ENCODE measurements around the gene TMEM123.

TMEM123 gene, protein sequence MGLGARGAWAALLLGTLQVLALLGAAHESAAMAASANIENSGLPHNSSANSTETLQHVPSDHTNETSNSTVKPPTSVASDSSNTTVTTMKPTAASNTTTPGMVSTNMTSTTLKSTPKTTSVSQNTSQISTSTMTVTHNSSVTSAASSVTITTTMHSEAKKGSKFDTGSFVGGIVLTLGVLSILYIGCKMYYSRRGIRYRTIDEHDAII

DNA sequence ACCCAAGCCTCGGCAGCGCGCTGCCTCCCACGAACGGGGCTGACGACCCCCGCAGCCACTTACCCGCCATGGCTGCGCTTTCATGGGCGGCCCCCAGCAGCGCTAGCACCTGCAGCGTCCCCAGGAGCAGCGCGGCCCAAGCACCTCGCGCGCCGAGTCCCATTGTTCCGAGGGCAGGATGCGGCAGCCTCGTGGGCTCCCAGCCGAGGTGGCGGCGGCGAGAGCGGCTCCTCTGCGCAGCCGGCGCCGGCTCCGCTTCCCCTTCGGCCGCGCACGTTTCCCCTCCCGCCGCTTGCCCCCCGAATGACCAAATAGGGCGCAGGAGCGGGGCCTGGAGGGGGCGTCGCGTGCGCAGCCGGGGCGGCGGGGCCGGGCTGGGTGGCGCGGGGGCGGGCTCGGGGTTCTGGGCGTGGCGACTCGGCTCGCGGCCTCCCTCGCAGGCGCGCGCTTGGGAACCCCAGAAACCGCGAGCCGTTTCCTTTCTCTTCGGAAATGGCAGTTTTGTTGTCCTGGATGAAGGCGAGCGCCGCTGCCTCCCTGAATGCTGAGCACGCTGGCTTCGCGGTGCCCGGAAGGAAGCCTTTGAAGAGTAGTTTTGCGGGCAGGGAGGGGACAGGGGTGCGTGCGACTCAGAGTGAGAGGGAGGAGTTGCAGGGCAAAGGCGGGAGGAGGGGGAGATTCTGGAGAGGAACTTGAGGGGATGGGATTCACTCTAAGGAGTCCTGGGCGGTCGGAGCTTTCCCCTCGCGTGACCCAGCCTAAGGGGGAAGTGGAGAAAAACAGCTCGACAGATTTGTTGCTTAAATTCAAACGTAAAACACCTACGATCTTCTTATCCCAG lies at the start of gene TMEM123:
TMEM123 (minus strand) TSS at position 305 of the 841 bp plus-strand sequence; CDS start at position 163, 142 bp downstream.
- peak; percentile 92 for DNase-seq (ENCODE audit: low spot score)

DNA sequence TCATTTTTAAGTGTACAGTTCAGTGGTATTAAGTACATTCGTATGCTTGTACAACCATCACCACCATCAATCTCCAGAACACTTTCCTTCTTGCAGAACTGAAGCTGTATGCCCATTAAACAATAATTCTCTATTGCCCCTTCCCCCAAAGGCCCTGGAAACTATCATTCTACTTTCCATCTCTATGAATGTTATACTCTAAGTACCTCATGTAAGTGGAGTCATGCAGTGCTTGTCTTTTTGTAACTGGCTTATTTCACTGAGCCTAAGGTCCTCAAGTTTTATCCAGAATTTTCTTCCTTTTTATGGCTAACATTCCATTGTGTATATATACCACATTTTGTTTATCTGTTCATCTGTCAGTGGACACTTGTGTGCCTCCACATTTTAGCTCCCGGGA lies 48.3 kb upstream of the TMEM123 start:
- no peak for DNase-seq (ENCODE audit: low spot score)

DNA sequence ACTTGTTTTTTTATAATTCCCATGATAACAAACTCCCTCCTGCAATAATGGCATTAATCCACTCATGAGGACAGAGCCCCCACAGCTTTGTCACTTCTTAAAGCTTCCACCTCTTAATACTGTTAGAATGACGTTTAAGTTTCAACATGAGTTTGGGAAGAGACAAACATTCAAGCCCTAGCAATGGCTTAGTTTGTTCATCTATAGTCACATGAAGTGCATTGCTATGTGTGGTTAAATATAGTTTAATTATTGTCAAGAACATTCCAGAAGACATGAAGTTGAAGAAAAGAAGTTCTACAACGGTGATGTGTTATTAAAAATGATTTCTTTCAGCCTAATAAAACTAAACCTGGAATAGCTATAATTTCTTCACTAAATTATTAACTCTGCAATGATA lies 47.4 kb upstream of the TMEM123 start:
- no peak for DNase-seq (ENCODE audit: low spot score)

DNA sequence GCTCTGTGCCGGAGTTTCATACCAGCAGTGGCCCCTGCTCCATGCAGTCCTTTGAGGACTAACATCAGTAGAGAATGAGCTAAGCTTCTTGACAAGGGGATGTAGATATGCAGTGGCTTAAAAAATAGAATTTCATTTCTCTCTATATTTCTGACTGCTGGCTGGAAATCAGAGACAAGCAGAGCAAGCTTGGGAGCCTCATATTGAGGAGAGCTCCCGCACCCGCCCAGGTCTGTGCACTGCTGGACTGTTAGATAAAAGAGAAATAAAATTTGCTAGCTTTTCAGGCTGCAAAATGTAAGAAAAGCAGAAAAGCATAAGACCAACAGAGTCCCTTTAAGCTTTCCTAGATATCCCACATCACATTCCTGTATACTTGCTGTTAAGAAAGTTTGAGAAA lies 46.6 kb upstream of the TMEM123 start:
- DNase-seq (ENCODE audit: low spot score), result no peak

DNA sequence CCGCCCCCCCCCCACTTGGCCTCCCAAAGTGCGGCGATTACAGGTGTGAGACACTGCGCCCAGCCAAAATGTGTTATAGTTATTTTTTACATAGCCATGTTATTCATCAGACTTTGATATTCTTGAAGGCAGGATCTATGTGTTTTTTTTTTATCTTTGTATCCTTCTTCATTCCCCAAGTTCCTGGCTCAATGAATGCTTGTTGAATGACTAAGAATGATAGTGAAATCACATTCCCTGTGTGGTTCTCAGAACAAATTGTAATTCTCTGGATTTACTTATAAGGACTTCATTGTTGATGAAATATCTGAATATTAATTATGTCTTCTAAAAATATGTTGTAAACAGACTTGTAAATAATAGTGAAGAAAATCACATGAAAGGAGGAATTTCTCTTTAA lies 44.5 kb upstream of the TMEM123 start:
- peak; percentile 25 for DNase-seq (ENCODE audit: low spot score)

DNA sequence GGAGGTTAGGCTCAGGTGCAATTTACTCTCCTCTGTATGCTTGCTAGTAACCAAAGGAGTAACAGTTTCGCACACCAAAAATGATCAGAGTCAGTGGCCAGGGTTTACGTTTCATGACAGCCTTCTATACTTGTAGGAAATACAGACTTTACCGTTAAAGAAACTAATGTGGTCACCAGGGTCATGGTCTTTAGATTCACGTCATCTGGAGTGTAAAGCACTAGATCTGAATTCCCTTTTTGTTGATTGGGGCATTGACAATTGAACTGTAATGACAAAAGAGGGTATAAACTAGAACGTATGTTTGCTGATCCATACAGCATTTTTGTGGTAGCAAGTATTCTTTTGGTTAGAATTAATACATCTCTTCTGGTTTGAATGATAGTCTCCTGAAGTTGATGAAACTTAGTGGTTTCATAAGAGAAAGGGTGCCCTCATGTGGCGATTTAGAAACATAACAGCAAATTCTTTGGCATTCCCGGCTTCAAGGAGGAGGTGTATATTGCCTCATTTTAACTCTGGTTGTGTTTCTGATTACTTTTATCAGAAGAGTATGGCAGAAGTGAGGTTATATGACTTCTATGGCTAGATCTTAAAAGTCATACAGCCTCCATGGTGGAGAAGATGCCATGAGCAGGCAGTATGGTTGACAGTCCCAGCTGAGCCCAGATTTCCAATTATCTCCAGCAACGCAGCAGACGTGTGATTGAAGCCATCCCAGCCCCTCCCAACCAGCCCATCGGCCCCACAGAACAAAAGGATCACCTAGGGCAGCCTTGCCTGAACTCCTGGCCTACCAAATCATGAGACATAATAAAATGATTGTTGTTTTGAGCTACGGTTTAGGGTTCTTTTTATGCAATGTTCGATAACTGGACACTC lies 42.8 kb upstream of the TMEM123 start:
- peak; percentile 69 for DNase-seq (ENCODE audit: low spot score)

DNA sequence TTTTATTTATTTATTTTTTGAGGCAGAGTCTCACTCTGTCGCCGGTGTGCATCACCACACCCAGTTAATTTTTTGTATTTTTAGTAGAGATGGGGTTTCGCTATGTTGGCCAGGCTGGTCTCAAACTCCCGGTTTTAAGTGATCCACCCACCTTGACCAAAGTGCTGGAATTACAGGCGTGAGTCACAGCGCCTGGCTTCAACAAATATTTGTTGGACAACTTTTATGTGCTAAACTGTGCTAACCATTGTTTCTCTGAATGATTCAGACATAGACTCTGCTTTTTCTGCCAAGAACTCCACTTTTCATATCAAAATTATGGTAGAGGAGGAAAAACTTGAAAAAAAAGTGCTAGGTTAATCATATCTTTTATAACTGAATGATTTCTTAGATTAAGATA lies 41.7 kb upstream of the TMEM123 start:
- peak; percentile 15 for DNase-seq (ENCODE audit: low spot score)

DNA sequence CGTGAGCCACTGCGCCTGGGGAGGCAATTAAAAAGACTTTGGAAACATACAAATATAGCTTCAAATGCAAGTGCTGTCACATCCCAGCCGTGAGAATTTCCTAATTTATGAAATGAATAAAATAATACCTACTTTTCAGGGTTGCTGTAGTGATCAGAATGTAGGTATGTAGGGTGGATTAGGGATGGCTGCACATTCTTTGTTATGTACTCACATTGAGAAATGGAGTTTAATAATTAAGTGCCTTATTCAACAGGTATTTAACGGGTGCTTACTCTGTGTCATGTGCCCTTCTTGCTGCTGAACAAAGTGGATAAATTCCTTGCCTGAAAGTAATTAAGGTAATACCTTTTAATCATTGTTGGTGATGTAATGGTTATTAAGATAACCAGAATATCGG lies 41.0 kb upstream of the TMEM123 start:
- no peak for DNase-seq (ENCODE audit: low spot score)

DNA sequence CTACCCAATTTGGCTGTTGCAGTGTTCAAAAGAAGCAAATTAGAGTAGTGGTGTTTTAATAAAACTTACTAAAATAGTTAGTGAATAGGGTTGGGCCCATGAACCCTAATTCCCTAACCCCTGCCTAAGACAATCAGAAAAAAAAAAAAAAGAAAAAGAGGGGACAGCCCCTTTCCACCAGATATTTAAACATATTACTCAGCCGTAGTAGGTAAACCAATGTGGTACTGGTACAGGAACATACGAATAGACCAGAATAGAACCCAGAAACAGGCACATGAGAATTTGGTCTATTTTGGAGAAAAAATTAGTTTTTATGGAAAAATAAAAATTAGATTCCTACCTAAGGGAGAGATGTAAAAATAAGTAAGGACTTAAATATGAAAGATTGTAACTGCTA lies 39.4 kb upstream of the TMEM123 start:
- no peak for DNase-seq (ENCODE audit: low spot score)

DNA sequence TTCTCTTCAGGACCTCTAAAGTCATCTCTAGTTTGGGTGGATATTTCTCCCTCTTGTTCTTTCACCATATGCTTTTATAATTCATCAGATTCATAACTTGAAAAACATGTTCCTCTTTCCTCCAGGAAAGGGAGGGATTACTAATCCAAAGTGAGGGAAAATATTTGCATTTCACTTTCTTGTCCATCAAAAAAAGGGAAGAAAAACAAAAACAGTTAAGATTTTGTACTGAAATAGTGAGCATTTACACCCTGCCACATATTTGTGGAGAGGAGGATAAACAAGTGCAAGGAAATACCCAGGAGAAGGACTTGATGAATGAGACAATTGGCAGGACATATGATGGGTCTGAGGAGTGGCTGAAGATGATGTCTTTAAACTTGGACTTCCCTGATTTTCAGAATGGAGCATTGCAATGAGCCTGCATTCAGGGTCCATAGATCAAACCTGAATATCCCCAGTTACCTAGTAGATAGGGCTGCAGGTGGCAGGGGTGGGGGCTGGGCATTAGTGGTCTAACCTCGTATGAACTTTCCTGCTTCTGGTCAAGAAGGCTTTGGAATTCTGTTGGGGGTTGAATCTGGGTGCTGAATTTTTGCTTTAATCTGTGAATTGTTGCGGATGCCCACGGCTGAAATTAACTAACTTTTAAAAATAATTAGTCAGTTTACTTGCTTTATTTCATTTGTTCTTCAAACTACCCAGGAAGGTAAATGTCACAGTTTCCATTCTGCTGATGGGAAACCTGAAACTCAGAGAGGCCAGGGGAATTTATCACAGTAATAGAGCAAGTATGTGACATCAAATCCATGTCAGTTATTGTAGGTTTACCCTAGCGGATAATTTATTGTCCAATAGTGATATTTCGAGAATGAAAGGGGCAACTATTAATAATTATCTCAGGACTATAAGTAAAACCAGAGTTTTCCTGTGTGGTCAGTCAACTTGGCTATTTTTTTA lies 36.9 kb upstream of the TMEM123 start:
- DNase-seq (ENCODE audit: low spot score), result no peak

DNA sequence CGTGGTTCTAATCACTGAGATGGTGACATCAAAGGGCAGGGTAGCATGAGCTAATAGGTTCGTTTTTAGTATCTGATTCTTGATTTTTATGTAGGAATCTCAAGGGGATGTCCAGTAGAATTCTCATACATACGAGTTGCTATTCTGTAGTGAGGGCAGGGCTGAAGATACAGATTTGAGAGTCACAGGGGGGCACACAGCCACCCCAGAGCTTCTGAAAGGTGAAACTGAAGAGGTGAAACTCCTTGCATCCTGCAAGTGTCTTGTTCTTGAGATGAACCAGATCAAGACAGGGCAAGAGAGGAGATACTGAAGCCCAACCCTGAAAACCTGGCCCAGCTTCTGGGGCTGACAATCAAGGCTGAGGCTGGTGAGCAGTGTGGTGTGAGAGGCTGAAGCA lies 35.6 kb upstream of the TMEM123 start:
- DNase-seq (ENCODE audit: low spot score), result no peak

DNA sequence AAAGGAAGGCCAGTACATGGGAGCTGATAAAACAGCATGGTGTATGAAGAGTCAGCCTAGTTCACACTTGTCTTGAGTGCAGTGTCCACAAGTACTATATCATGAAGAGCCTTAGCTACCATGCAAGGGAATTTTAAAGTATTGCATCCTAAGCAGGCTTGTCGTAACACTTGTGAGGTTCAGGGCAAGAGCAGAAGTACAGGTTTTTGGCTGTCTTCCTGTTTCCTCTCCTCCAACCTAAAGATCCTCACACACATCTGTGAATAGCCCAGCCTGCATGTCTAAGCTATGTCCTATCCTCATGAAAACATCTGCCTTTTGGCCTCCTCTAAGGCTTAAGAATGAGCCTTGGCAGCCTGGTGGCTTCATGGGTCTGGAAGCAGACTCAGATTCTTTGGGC lies 34.6 kb upstream of the TMEM123 start:
- DNase-seq (ENCODE audit: low spot score), result no peak

DNA sequence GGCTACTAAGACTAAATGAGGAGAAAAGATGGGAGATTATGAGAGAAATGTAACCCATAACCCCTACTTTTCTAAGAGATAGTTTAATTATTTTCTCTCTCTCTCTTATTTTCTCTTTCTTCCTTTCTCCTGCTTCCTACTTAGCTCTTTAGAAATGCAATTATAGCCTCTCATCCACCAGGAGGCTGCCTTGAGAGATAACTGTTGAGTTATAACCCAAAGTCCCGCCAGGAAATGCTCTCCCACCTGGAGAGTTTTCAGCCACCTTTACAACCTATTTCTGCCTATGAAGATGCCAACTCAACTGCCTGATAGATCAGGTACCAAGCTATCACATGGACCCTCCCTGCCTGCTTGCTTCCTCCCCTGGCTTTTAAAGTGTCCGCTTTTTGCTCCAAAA lies 34.0 kb upstream of the TMEM123 start:
- DNase-seq (ENCODE audit: low spot score), result no peak

DNA sequence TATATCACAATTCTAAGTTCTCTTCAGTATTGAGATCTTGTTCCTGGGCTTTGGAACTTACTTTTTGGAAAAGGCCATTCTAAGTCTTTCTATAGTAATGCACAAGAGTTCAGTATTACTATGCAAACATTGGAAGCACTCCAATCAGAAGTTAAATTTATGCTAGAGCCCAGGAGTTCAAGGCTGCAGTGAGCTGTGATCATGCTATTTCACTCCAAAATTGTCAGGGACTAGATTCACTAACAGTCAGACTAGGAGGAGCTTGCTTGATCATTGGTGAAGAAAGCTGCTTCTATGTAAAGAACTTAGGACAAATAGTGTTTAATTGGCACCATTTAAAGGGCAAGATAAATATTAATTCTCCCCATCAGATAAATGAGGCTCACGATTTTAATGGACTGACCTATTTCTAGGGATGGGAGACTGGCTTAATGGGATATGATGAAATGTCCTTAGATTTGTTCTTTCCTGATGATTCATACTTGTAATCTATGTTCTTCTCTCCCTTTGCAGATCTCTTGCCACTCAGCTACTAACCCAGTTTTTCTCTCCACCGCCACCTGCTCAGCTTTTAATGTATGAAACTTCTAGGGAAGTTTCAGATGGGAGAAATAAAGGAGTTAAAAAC lies 32.6 kb upstream of the TMEM123 start:
- DNase-seq (ENCODE audit: low spot score), result no peak

DNA sequence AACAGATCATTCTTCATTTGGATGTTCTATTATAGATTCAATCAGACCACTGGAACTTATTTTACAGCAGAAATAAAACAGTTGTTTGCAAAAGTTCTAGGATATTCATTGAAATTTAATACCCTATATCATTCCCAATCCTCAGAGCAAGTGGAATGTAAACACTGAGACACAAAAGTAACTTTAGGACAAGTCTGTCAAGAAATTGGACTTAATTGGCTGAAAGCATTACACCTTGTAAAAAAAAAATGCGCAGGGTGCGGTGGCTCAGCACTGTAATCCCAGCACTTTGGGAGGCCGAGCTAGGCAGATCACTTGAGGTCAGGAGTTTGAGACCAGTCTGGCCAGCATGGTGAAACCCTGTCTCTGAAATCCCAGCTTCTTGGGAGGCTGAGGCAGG lies 29.9 kb upstream of the TMEM123 start:
- no peak for DNase-seq (ENCODE audit: low spot score)

DNA sequence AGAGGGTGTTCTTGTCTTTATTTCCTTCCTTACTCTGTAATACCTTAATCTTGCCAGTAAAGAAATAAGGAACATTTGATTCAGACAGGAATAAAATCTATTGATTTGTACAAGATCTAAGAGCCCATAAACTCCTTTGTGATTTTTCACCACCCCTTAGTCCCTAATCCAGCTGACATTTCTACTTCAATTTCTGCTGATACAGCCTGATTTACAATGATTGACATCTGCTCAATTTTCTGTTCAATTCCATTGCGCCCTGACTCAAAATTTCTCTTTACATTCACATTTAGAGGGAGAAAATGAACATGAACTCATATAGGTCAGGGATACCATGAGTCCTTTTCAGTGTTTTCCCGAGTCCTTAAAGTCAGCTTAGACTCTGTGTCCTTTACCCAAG lies 27.2 kb upstream of the TMEM123 start:
- DNase-seq (ENCODE audit: low spot score), result no peak

DNA sequence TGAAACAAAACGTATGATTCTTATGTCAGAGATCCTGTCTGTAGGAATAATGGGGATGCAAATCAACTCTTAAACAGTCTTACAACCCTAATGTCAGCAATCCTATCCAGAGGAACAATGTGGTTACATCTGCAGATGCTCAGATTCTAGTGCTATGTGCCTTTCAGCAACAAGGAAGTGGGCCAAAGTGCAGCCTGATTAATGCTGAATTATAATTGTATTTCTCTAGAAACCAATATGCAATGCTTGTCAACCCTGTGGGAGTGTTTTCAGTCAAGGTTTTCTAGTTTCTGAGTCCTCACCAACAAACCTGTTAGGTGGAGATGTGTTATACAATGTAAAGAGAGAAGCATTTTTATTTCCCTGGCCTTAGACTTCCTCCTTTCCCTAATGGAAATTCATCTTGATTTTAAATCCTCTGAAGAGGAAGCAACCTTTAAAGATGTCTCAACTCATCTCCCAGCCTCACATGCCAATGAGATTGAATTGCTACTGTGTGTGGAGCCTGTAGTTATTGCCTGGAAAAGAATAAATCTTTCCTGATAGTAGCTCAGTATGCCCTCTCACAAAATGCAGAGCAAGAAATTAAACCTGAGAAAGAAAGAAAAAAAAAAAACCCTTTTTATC lies 26.2 kb upstream of the TMEM123 start:
- no peak for DNase-seq (ENCODE audit: low spot score)

DNA sequence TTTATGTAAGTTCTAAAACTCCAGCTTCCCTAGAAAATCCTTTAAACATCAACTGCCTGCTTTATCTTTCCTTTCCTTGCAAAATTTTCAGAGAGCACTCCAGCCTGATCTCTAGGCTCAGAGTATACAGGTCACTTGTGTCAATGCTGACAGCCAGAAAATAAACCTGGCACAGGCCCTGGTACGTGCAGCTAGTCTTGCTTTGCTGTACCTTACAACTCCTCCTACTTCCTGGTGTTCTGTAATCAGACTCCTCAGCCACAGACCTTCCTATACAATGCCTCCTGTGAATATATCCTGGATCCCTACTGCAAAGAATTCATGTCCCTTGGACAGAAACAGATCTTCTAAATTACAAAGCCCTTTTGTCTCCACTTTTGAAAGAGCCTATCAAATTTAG lies 24.2 kb upstream of the TMEM123 start:
- DNase-seq (ENCODE audit: low spot score), result no peak

DNA sequence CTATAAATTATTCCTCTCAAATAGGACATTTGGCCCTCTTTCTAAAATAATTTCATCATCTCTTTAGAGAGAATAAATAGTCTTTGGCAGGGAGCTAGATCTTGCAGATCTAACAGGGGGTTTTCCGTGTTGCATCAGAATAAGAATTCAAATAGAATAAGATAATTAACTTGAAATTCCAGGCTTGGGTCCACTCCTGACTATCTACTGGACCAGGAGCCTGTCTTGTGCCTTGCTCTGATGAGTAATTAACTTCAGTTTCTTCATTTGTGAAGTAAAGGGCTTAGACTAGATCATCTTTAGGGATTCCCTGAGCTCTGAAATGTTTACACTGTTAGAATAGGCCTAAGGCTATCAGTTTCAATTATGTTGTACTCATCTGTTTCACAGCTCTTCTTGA lies 23.5 kb upstream of the TMEM123 start:
- DNase-seq (ENCODE audit: low spot score), result no peak

DNA sequence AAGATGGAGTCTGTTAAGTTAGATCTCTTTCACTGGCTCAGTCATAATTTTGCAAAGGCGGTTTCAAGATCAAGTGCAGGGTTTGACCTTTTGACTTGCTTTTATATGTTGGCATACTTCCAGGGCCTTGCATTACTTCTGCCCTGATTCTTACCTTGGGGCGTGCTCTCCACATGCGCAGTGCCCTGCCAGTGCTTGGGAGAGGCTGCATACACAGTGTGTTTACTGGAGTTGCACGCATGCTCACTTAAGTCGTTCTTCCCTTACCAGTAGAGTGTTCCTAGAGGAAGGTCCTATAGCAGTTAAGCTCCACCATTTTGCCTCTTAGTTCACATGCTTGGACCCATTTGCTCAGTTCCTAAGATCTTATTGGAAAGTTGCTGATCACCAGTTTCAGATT lies 21.0 kb upstream of the TMEM123 start:
- DNase-seq (ENCODE audit: low spot score), result no peak

DNA sequence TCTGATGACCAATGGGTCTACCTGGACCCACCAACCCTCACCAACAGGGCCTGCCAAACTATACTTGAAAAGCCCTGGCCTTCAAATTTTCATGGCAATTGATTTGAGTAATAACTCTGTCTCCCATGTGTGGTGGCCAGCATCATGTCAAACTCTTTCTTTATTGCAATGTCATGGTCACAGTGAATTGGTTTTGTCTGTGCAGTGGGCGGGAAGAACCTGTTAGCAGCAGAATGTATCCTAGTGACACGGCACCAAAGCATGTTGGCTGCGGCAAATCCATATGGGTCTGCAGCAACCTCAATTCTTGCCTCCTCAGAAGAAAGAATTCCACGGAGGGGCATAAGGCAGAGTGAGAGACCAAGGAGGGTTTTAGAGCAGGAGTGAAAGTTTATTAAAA lies 19.6 kb upstream of the TMEM123 start:
- DNase-seq (ENCODE audit: low spot score), result no peak
